LNCAP (cell line): ENCODE results near the gene OR52D1.

Experiments
- CTCF ChIP-seq: fragments of 450-650 bp; IDR thresholded peaks from 2 replicates; pipeline ENCODE4 v1.5.1; 2017; ENCODE audit warnings: mild to moderate bottlenecking

OR52D1 gene

DNA sequence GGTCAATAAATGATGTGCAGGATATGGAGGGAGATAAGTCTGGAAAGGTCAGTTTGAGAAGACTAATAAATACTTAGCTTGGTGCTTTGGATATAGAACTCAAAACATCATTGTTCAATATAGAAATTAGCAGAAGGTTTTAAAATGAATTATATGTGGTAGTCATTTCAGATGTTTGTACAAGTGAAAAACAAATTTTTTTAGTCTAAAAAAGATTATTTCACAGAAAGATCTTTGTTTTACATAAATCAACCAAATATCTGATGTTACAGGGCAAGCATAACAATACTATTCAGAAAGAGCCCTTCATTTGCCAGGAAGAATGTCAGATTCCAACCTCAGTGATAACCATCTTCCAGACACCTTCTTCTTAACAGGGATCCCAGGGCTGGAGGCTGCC is at the start of gene OR52D1:
Gene OR52D1 (plus strand): TSS at position 301 of the 400 bp plus-strand sequence. CDS start 22 bp downstream, at position 323.
- TF ChIP-seq CTCF: no peak

- TF ChIP-seq CTCF: no peak
Observed at GRCh38 chr11:5441414-5441813, 47.1 kb upstream of the OR52D1 start, which contains the start of gene OR51I1. TSS of gene OR51I1 (minus strand) at chr11:5441514. CDS start at chr11:5441514, 0 bp downstream.

DNA sequence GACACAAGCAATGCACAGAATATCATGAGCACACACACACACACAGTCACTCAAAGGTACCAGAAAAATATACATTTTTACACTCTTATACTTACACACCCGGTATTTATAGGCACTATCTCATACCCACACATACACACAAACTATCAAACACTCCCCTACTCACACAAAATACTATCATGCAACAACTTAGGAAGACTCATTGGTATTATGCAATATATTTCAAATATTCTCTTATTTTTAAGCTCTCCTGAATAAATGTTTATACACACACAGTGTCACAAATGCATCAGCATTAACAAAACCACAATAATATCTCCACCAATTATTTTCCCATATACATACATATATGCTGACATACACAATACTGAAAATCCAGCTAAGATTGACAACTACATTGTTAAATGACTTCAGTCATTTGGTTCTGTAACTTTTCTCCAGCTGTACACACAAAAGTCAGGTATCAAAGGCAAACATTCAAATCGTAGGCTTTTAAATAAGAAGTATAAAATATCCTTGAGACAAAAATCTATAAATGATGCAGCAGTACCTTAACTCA is 44.6 kb upstream of the OR52D1 start:
- no peak for TF ChIP-seq CTCF

DNA sequence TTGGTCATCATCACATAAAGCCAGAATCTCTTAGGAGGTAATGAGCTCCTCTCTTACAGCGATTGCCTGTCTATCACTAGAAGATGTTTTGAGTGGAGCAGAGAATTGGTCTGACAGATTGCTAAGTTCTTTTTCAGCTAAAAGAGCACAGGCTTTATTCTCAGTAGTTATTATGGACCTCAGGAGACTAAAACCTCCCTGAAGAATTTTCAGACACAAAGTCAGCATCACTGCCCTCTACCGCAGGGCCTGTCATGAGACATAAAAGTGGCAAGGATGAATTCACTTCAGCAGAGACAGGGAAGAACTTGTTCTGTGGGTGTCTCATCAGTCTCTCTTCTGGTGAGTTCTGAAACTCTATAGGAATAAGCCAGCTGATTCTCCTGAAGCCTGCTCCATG is 39.5 kb upstream of the OR52D1 start, which contains the start of gene OR51I2:
Gene OR51I2 (plus strand): TSS at position 301 of the 400 bp plus-strand sequence. CDS start 4,166 bp downstream, outside the sequence.
- no peak for TF ChIP-seq CTCF

DNA sequence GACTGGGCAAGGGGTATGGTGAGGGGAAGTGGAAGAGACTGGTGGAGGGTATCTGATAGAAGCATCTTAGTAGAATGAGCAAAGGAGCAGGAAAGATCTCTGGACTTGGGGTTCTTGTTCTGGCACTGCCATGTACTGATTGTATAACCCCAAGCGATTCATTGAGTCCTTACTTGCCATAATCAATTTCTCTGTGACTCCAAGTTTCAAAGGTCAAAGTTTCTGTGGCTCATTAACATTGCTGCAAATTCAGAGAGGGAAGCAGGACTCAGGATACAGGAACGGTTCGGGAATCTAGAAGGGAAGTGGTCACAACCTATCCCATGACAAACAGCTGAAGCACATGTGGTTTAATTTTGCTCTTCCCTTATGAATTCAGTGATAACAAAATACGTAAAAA is 39.1 kb upstream of the OR52D1 start:
- TF ChIP-seq CTCF: no peak

GRCh38 chr11:5460983-5461621 is 27.4 kb upstream of the OR52D1 start:
- TF ChIP-seq CTCF: no peak

DNA sequence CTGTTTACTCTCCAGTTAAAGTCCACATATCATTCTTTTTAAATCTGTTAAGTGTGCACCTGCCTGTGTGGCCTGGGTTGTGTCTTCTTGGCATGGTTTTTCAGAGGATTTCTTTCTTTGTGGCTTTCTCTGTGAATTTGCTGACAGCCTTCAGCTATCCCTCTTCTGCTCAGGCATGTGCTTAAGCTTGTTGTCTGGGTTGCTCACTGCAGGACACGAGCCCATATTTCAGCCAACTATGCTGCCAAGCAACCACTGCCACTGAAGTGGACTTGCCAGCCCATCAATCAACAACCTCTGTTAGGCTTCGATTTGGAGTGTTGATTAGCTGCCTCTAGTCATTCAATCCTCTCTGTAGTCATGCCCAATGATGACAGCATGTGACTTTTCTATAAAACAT is 21.0 kb upstream of the OR52D1 start:
- TF ChIP-seq CTCF: no peak
